Measurements from ENCODE around the gene WTIP.
A peak's percentile ranks its signal among the peaks of the same experiment; 100 is the strongest.

The WTIP gene

GRCh38 chr19:34523408-34523807 lies 41.9 kb downstream of the WTIP start:
- Histone ChIP-seq H3K27me3 (no peaks in the 10 kb centered on the region), H3K9me3 (replicated peaks in 1 of 11) (no peaks in the 10 kb centered on the region; a peak in 1 of 22 replicates), H3K4me3 (no peak overlapping the region), H3K27ac (no peak overlapping the region), H3K9ac (no peak overlapping the region), H3K4me2 (no peak overlapping the region), H3K4me1 (no peaks in the 10 kb centered on the region), H4K20me1 (no peaks in the 10 kb centered on the region), H3K36me3 (no peaks in the 10 kb centered on the region)
- TF ChIP-seq Cebpa-rat (IDR thresholded peaks at IDR 0.05), result no peak

DNA sequence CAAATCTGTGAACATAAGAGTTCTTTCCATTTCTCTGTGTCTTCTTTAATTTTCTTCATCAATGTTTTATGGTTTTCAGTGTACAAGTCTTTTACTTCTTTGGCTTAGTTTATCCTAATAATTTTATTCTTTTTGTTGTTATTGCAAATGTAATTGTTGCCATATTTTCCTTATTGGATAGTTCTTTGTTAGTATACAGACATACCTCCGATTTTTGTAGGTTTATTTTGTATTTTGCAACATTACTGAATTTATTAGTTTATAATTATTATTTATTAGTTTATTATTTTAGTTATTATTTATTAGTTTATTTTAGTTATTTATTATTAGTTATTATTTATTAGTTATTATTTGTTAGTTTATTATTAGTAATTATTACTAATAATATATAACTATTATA lies 43.4 kb downstream of the WTIP start:
- H4K20me1 ChIP-seq, result no peaks in the 10 kb centered on the region

DNA sequence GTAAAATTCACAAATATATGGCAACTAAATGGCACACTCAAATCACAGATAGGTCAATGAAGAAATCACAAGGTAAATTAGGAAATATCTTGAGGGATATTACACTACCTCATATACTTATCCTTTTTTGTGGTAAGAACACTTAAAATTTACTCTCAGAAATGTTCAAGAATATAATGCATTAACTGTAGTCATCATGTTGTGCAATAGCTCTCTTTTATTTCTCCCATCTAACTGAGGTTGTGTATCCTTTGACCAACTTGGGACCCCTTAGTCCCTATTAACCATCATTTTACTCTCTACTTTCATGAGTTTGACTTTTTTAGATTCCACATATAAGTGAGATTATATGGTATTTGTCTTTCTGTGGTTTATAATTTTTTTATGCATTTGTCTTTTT lies 52.6 kb downstream of the WTIP start:
- Histone ChIP-seq H3K27ac (no peak overlapping the region), H3K9ac (no peak overlapping the region), H3K36me3 (no peaks in the 10 kb centered on the region), H3K27me3 (no peaks in the 10 kb centered on the region), H3K4me3 (no peak overlapping the region), H3K4me2 (no peak overlapping the region), H3K9me3 (replicated peaks in 1 of 11) (peaks cover 0 to 7% (median 0%) of the 10 kb centered on the region in 11 experiments; a peak in 1 of 22 replicates), H3K4me1 (no peaks in the 10 kb centered on the region), H4K20me1 (no peaks in the 10 kb centered on the region)
- TF ChIP-seq Cebpa-rat (IDR thresholded peaks at IDR 0.05), result peak in 1 of 11 experiments; percentile 6; a peak in 1 of 22 replicates

More for the DNA sequence above, 43.4 kb downstream of the WTIP start:
- no peak overlapping the region for H3K27ac ChIP-seq
- no peak for TF ChIP-seq Cebpa-rat (IDR thresholded peaks at IDR 0.05)
- no peak overlapping the region for H3K9ac ChIP-seq
- H3K36me3 ChIP-seq, result no peaks in the 10 kb centered on the region
- H3K27me3 ChIP-seq, result no peaks in the 10 kb centered on the region
- no peaks in the 10 kb centered on the region; a peak in 1 of 22 replicates for H3K9me3 ChIP-seq (replicated peaks in 1 of 11)
- no peak overlapping the region for H3K4me3 ChIP-seq
- H3K4me1 ChIP-seq, result no peaks in the 10 kb centered on the region
- no peak overlapping the region for H3K4me2 ChIP-seq

DNA sequence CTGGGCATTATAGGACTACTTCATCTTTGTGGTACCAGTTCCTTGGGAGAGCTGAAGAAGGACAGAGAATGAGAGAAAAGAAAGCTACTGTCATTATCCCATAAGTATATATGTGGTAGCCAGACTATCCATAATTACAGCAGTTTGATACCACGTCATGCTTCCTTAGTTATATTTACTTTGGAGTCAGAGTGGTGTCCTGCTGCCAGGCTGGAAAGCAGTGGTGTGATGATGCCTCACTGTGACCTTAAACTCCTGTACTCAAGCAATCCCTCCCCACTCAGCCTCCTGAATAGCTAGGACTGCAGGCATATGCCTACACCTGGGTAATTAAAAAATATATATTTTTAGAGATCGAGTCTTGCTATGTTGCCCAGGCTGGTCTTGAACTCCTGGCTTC lies 57.8 kb downstream of the WTIP start:
- H4K20me1 ChIP-seq, result no peaks in the 10 kb centered on the region
- no peak overlapping the region for H3K4me3 ChIP-seq
- no peak for TF ChIP-seq Cebpa-rat (IDR thresholded peaks at IDR 0.05)
- H3K27ac ChIP-seq, result no peak overlapping the region
- H3K9me3 ChIP-seq (replicated peaks in 1 of 11), result peaks cover 35 to 59% (median 50%) of the 10 kb centered on the region in 11 experiments
- no peaks in the 10 kb centered on the region for H3K27me3 ChIP-seq
- H3K9ac ChIP-seq, result no peak overlapping the region
- no peaks in the 10 kb centered on the region for H3K36me3 ChIP-seq
- H3K4me2 ChIP-seq, result no peak overlapping the region
- H3K4me1 ChIP-seq, result no peaks in the 10 kb centered on the region

GRCh38 chr19:34540811-34541557 lies 59.4 kb downstream of the WTIP start:
- Histone ChIP-seq H3K4me2 (no peak overlapping the region), H3K36me3 (no peaks in the 10 kb centered on the region), H3K4me1 (no peaks in the 10 kb centered on the region), H3K27ac (no peak overlapping the region), H3K27me3 (no peaks in the 10 kb centered on the region), H3K4me3 (no peak overlapping the region), H3K9ac (no peak overlapping the region), H3K9me3 (replicated peaks in 1 of 11) (peaks cover 38 to 69% (median 51%) of the 10 kb centered on the region in 11 experiments), H4K20me1 (no peaks in the 10 kb centered on the region)
- TF ChIP-seq Cebpa-rat (IDR thresholded peaks at IDR 0.05), result no peak

- Histone ChIP-seq H3K4me3 (no peak overlapping the region), H3K4me1 (no peaks in the 10 kb centered on the region), H3K9me3 (replicated peaks in 1 of 11) (peaks cover 25 to 54% (median 36%) of the 10 kb centered on the region in 11 experiments), H3K9ac (no peak overlapping the region), H3K36me3 (no peaks in the 10 kb centered on the region), H4K20me1 (no peaks in the 10 kb centered on the region), H3K27ac (no peak overlapping the region), H3K4me2 (no peak overlapping the region), H3K27me3 (no peaks in the 10 kb centered on the region)
- TF ChIP-seq Cebpa-rat (IDR thresholded peaks at IDR 0.05), result no peak
Measured at GRCh38 chr19:34549833-34550232, 68.3 kb downstream of the WTIP start.

DNA sequence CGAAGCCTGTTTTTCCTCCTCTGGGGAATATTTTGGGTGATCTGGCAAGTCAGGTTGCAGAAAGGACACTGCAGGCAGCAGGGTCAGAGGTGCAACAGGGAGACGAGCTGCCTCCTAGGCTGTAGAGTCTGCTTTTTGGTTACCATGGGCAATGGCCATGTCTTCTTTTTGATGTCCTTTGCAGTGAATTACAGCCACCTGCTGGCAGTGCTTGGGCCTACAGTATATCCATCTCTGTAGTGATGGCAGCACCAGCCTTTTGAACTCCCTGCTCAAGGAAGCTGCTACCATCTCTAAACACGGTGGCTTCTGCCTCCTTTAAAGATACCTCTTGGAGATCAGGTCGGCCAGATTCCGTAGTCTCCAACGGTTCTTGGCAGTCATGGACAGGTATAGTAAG lies 73.9 kb downstream of the WTIP start:
- no peaks in the 10 kb centered on the region for H3K4me1 ChIP-seq
- no peak overlapping the region for H3K9ac ChIP-seq
- no peaks in the 10 kb centered on the region for H3K27me3 ChIP-seq
- no peaks in the 10 kb centered on the region for H4K20me1 ChIP-seq
- no peak overlapping the region for H3K4me3 ChIP-seq
- H3K4me2 ChIP-seq, result no peak overlapping the region
- peaks cover 2 to 18% (median 12%) of the 10 kb centered on the region in 11 experiments; a peak in 20 of 22 replicates for H3K9me3 ChIP-seq (replicated peaks in 1 of 11)
- no peaks in the 10 kb centered on the region for H3K36me3 ChIP-seq
- no peak for TF ChIP-seq Cebpa-rat (IDR thresholded peaks at IDR 0.05)
- no peak overlapping the region for H3K27ac ChIP-seq

GRCh38 chr19:34556488-34556887 lies 74.9 kb downstream of the WTIP start:
- Histone ChIP-seq H3K36me3 (no peaks in the 10 kb centered on the region), H3K9ac (no peak overlapping the region), H3K27me3 (no peaks in the 10 kb centered on the region), H3K4me3 (no peak overlapping the region), H4K20me1 (no peaks in the 10 kb centered on the region), H3K4me2 (no peak overlapping the region), H3K27ac (no peak overlapping the region), H3K9me3 (replicated peaks in 1 of 11) (peaks cover 0 to 8% (median 2%) of the 10 kb centered on the region in 11 experiments; a peak in 6 of 22 replicates), H3K4me1 (no peaks in the 10 kb centered on the region)
- no peak for TF ChIP-seq Cebpa-rat (IDR thresholded peaks at IDR 0.05)

GRCh38 chr19:34559045-34559444 lies 77.5 kb downstream of the WTIP start:
- Histone ChIP-seq H3K9me3 (replicated peaks in 1 of 11) (peaks cover 0 to 6% (median 0%) of the 10 kb centered on the region in 11 experiments; a peak in 3 of 22 replicates), H4K20me1 (no peaks in the 10 kb centered on the region), H3K4me1 (no peaks in the 10 kb centered on the region), H3K4me2 (no peak overlapping the region), H3K36me3 (no peaks in the 10 kb centered on the region), H3K4me3 (no peak overlapping the region), H3K27ac (no peak overlapping the region), H3K27me3 (no peaks in the 10 kb centered on the region), H3K9ac (no peak overlapping the region)
- no peak for TF ChIP-seq Cebpa-rat (IDR thresholded peaks at IDR 0.05)

DNA sequence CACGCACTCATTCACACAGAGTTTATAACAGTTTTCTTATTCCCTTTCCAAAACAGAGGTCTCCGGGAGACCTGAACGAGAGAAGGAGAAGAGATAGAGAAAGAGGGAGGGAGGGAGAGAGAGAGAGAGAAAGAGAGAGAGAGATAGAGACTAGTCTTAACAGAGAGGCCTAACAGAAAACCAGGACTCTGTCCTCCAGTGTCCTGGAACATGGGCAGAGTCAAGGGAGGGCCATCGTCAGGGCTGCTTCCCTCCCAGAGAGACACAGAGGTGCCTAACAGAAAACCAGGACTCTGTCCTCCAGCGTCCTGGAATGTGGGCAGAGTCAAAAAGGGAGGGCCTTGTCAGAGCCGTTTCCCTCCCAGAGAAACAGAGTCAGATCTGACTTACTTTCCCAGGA lies 78.7 kb downstream of the WTIP start:
- H3K4me3 ChIP-seq, result no peak overlapping the region
- H3K27ac ChIP-seq, result no peak overlapping the region
- H3K4me1 ChIP-seq, result no peaks in the 10 kb centered on the region
- H3K36me3 ChIP-seq, result no peaks in the 10 kb centered on the region
- no peak for TF ChIP-seq Cebpa-rat (IDR thresholded peaks at IDR 0.05)
- no peaks in the 10 kb centered on the region for H4K20me1 ChIP-seq
- peaks cover 0 to 6% (median 0%) of the 10 kb centered on the region in 11 experiments; a peak in 3 of 22 replicates for H3K9me3 ChIP-seq (replicated peaks in 1 of 11)
- H3K9ac ChIP-seq, result no peak overlapping the region
- H3K4me2 ChIP-seq, result no peak overlapping the region
- no peaks in the 10 kb centered on the region for H3K27me3 ChIP-seq
